Measurements from ENCODE around the gene SAPCD2. TPM values are rescaled to one million over a fixed set of nuclear protein-coding genes. Genes with fewer than 3 reads are reported as not detected.
"Not testable (repeated sequence)": the region's sequence is repeated elsewhere in the genome, so short reads cannot be mapped to it uniquely, and the experiment has no call there.

The SAPCD2 gene
- total RNA-seq, 1 experiment from 2014 or later, result 15.7 TPM

DNA sequence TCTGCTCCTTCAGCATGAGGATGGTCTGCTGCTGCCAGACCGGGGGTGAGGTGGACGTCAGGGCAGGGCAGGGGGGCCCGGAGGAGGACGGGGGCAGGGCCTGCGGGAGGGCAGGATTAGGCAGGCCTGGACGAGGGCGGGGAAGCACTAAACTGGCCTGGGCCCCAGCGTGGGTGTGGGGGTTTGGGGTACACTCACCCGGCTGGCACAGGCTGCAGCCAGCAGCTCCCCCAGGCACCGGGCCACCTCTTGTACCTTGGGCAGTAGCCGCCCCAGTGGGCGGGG is 5.5 kb downstream of the SAPCD2 start:
- Mint-ChIP-seq H3K4me3 (ENCODE audit: unreplicated experiment) (no peak overlapping the region), H3K27ac (ENCODE audit: low read depth, unreplicated experiment) (no peak overlapping the region), H3K36me3 (ENCODE audit: insufficient read depth, unreplicated experiment) (no peaks in the 10 kb centered on the region), H3K9me3 (ENCODE audit: unreplicated experiment) (no peaks in the 10 kb centered on the region), H3K4me1 (ENCODE audit: insufficient read depth, unreplicated experiment) (peaks cover 17% of the 10 kb centered on the region), H3K27me3 (ENCODE audit: insufficient read depth, unreplicated experiment) (no peaks in the 10 kb centered on the region)
- ChIA-PET POLR2A (interaction anchor here (1.7 to 2.3 kb wide), 2 partner anchors 18 to 22 kb away, joined by 12 to 13 read pairs; partner anchors contain the start of genes MAN1B1 and NPDC1), CTCF (interaction anchor here (0.5 to 10.9 kb wide), 13 partner anchors 8 to 664 kb away, joined by 3 to 170 read pairs (median 6); partner anchors contain the start of genes ABCA2, FUT7, MAN1B1 and NPDC1)
- BruUV-seq (replicated peaks), result no TSS peak
- no peak for DNase-seq (ENCODE audit: unreplicated experiment)
- intact Hi-C loops (cut with micrococcal nuclease), result loop anchor here (1.0 kb wide), 1 partner anchor 19 kb away; the partner anchor contains the start of gene NPDC1
- TF ChIP-seq, protein P1, sequence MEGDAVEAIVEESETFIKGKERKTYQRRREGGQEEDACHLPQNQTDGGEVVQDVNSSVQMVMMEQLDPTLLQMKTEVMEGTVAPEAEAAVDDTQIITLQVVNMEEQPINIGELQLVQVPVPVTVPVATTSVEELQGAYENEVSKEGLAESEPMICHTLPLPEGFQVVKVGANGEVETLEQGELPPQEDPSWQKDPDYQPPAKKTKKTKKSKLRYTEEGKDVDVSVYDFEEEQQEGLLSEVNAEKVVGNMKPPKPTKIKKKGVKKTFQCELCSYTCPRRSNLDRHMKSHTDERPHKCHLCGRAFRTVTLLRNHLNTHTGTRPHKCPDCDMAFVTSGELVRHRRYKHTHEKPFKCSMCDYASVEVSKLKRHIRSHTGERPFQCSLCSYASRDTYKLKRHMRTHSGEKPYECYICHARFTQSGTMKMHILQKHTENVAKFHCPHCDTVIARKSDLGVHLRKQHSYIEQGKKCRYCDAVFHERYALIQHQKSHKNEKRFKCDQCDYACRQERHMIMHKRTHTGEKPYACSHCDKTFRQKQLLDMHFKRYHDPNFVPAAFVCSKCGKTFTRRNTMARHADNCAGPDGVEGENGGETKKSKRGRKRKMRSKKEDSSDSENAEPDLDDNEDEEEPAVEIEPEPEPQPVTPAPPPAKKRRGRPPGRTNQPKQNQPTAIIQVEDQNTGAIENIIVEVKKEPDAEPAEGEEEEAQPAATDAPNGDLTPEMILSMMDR (IDR thresholded peaks at IDR 0.05; ENCODE audit: unreplicated experiment), result no peak

- DNase-seq (ENCODE audit: unreplicated experiment), result peak; percentile 68
- no peak overlapping the region for H3K27ac Mint-ChIP-seq (ENCODE audit: low read depth, unreplicated experiment)
- no TSS peak for BruUV-seq (replicated peaks)
- no peak overlapping the region for H3K4me3 Mint-ChIP-seq (ENCODE audit: unreplicated experiment)
- no peaks in the 10 kb centered on the region for H3K9me3 Mint-ChIP-seq (ENCODE audit: unreplicated experiment)
- CTCF ChIA-PET, result interaction anchor here (0.5 to 10.9 kb wide), 15 partner anchors 8 to 664 kb away, joined by 3 to 170 read pairs (median 4); partner anchors contain the start of genes ABCA2, CLIC3, FUT7 and MAN1B1
- TF ChIP-seq, protein P1 (IDR thresholded peaks at IDR 0.05; ENCODE audit: unreplicated experiment), result peak; percentile 96
- peaks cover 17% of the 10 kb centered on the region for H3K4me1 Mint-ChIP-seq (ENCODE audit: insufficient read depth, unreplicated experiment)
- intact Hi-C loops (cut with micrococcal nuclease), result loop anchor here (1.0 kb wide), 1 partner anchor 18 kb away; the partner anchor contains the start of gene NPDC1
- H3K27me3 Mint-ChIP-seq (ENCODE audit: insufficient read depth, unreplicated experiment), result no peaks in the 10 kb centered on the region
- no peaks in the 10 kb centered on the region for H3K36me3 Mint-ChIP-seq (ENCODE audit: insufficient read depth, unreplicated experiment)
- POLR2A ChIA-PET, result interaction anchor here (1.0 to 2.3 kb wide), 3 partner anchors 18 to 22 kb away, joined by 3 to 13 read pairs (median 12); partner anchors contain the start of genes MAN1B1 and NPDC1
Observed at GRCh38 chr9:137064027-137064879, 6.1 kb downstream of the SAPCD2 start.

DNA sequence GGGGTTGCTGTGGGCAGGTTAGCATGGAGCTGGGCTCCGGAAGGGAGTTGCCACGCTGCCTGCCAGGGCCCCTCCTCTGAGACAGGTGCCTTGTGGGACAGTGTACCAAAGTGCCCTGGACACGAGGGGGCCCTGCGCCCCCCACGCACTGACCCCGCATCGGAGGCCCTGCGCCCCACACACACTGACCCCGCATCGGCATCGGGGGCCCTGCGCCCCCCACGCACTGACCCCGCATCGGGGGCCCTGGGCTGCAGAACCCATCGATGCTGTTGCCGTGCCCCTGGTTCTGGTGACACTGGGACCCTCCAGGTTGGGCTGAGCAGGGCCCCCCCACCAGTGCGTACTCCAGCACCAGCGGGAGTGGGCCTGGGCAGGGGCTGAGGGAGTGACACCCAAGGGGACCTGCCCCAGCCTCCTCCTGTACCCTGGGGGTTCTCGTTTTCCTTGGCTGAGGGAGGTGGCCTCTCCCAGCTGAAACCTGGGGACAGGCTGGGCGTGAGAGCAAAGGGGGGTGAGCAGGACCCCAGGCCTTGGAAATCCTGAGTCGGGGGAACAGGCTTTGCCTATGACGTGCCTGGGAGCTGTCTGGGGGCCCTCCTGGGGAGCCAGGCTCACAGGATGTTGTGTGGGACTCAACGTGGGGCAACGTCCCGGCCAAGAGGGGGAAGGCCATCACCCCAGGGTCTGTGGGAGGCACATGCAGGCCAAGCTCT is 6.9 kb downstream of the SAPCD2 start:
- Mint-ChIP-seq H3K27me3 (ENCODE audit: insufficient read depth, unreplicated experiment) (no peaks in the 10 kb centered on the region), H3K36me3 (ENCODE audit: insufficient read depth, unreplicated experiment) (no peaks in the 10 kb centered on the region), H3K9me3 (ENCODE audit: unreplicated experiment) (no peaks in the 10 kb centered on the region), H3K4me1 (ENCODE audit: insufficient read depth, unreplicated experiment) (peaks cover 17% of the 10 kb centered on the region), H3K4me3 (ENCODE audit: unreplicated experiment) (no peak overlapping the region), H3K27ac (ENCODE audit: low read depth, unreplicated experiment) (no peak overlapping the region)
- BruUV-seq (replicated peaks), result no TSS peak
- no peak for DNase-seq (ENCODE audit: unreplicated experiment)
- TF ChIP-seq, protein P1 (IDR thresholded peaks at IDR 0.05; ENCODE audit: unreplicated experiment), result no peak
- intact Hi-C loops (cut with micrococcal nuclease), result loop anchor here (1.0 kb wide), 1 partner anchor 17 kb away; the partner anchor contains the start of gene NPDC1
- ChIA-PET CTCF (interaction anchor here (0.6 to 10.9 kb wide), 12 partner anchors 8 to 663 kb away, joined by 3 to 170 read pairs (median 5); partner anchors contain the start of genes ABCA2, CLIC3, FUT7 and MAN1B1), POLR2A (interaction anchor here (0.7 to 2.3 kb wide), 4 partner anchors 17 to 124 kb away, joined by 3 to 13 read pairs (median 8); partner anchors contain the start of genes MAN1B1 and NPDC1)

DNA sequence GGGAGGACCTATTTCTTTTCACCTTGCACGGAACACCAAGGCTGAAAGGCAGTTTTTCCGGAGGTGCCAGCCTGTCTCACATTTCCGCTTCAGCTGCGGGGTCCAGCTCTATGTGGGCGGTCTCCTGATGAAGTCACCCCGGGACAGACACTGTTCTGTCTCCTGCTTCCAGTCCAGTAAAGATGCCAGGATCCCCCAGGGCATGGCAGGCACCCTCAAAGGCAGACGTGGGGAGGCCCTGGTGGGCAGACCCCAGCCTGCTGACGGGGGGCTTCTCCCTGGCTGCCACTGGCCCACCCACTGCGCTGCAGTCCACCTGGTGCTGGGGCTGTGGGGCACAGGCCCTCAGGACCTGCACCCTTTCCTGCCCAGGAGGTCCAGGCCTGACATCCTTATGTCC is 7.6 kb downstream of the SAPCD2 start:
- H3K27ac Mint-ChIP-seq (ENCODE audit: low read depth, unreplicated experiment); H3K27me3 Mint-ChIP-seq (ENCODE audit: insufficient read depth, unreplicated experiment); H3K36me3 Mint-ChIP-seq (ENCODE audit: insufficient read depth, unreplicated experiment); H3K9me3 Mint-ChIP-seq (ENCODE audit: unreplicated experiment); H3K4me3 Mint-ChIP-seq (ENCODE audit: unreplicated experiment); BruUV-seq (replicated peaks); intact Hi-C loops (cut with micrococcal nuclease); DNase-seq (ENCODE audit: unreplicated experiment): not testable (repeated sequence)
- H3K4me1 Mint-ChIP-seq (ENCODE audit: insufficient read depth, unreplicated experiment), result peaks cover 13% of the 10 kb centered on the region
- ChIA-PET CTCF (interaction anchor here (1.2 to 10.9 kb wide), 5 partner anchors 11 to 66 kb away, joined by 3 to 170 read pairs (median 18); partner anchors contain the start of genes ABCA2, CLIC3, FUT7 and MAN1B1), POLR2A (interaction anchor here (0.7 to 2.3 kb wide), 2 partner anchors 16 to 125 kb away, joined by 3 to 12 read pairs; partner anchors contain the start of gene NPDC1)

Measured in MCF 10A (cell line).